ENCODE data around the gene MUC7. TPM values are rescaled to one million over a fixed set of nuclear protein-coding genes. Genes with fewer than 3 reads are reported as not detected.

The MUC7 gene
- total RNA-seq, 1 experiment from 2014 or later, result not detected

- ATAC-seq (no peak), DNase-seq (ENCODE audit: low read depth, low spot score) (no peak)
- no peaks in the 10 kb centered on the region for H3K9me2 ChIP-seq (ENCODE audit: insufficient read depth)
- H3K9ac ChIP-seq (ENCODE audit: low read length), result no peak overlapping the region
- H3K4me2 ChIP-seq (ENCODE audit: low read length), result no peak overlapping the region
- H3K36me3 ChIP-seq (ENCODE audit: control insufficient read depth in 1 of 2, insufficient read depth in 2 of 2, low read length in 2 of 2), result no peaks in the 10 kb centered on the region
- no peaks in the 10 kb centered on the region for H4K20me1 ChIP-seq (ENCODE audit: insufficient read depth)
- H3K27me3 ChIP-seq (ENCODE audit: insufficient read depth, low read length), result no peaks in the 10 kb centered on the region
- ChIA-PET POLR2A (no interaction called here), RAD21 (ENCODE audit: low non-redundant PET in 1 of 2, low total read pairs in 2 of 2, uncharacterized antibody in 2 of 2, unreplicated experiment in 2 of 2) (no interaction called here), CTCF (no interaction called here)
- no peak overlapping the region for H3K27ac ChIP-seq (ENCODE audit: low read depth, low read length)
- no peaks in the 10 kb centered on the region for H3K4me1 ChIP-seq (ENCODE audit: control insufficient read depth in 1 of 2, insufficient read depth in 2 of 2, low read length in 2 of 2)
- H3K4me3 ChIP-seq (replicated peaks in 1 of 2; ENCODE audit: low read depth in 1 of 2, low read length in 2 of 2), result no peak overlapping the region
- no peaks in the 10 kb centered on the region for H3K79me2 ChIP-seq (ENCODE audit: insufficient read depth, low read length)
- no TSS peak for BruUV-seq (replicated peaks)
- H2AFZ ChIP-seq (ENCODE audit: low read depth, low read length, poor library complexity, severe bottlenecking), result no peak overlapping the region
- no peaks in the 10 kb centered on the region for H3K9me3 ChIP-seq (ENCODE audit: control insufficient read depth in 1 of 2, insufficient read depth in 1 of 2, low read depth in 1 of 2, low read length in 2 of 2)
- no peak for TF ChIP-seq RAD21 (IDR thresholded peaks at IDR 0.05; ENCODE audit: low read depth)
- no peak for TF ChIP-seq REST (IDR thresholded peaks at IDR 0.05; ENCODE audit: low read depth)
- TF ChIP-seq ZBTB33 (IDR thresholded peaks at IDR 0.05; ENCODE audit: extremely low read depth, insufficient replicate concordance, low read length), result no peak
- intact Hi-C loops (cut with micrococcal nuclease), result no loop called here
Observed at GRCh38 chr4:70488748-70489147, 16.8 kb downstream of the MUC7 start.

Data from HCT116 (cell line).